A549 treated with GW870086 at 1 μM for 4 hours (cell line): ENCODE measurements around the gene NPNT. TPM values are rescaled to one million over a fixed set of nuclear protein-coding genes. Genes with fewer than 3 reads are reported as not detected.

Source experiments
- total RNA-seq: library from RNA; stranded (reverse); fragments of 200-300 nt; extraction: Qiagen RNA extraction; gene quantifications from 5 replicates; pipeline ENCODE4 v1.2.3, GENCODE V29; 2022; ENCODE audit warnings: low read depth

Gene NPNT
- total RNA-seq, result 0.28 to 0.48 TPM (median 0.40 TPM) in 5 replicates

GRCh38 chr4:105894660-105895582 is at the start of gene NPNT:
TSS of gene NPNT (plus strand) at chr4:105895471. CDS start at chr4:105895653, 182 bp downstream.

Other genes starting within 250 kb of the NPNT start
- 13.2 to 16.2 TPM (median 15.4 TPM) in 5 replicates for gene INTS12, start 186.8 kb upstream of the NPNT start, total RNA-seq
- 3.2 to 7.7 TPM (median 5.8 TPM) in 5 replicates for gene GSTCD, start 186.7 kb upstream of the NPNT start, total RNA-seq